Ishikawa (cell line): ENCODE data around the gene RIMBP2.

Experiments
- EP300 ChIP-seq: IDR thresholded peaks from 2 replicates; pipeline ENCODE4 v1.6.1; 2012; ENCODE audit warnings: borderline replicate concordance
- RAD21 ChIP-seq: IDR thresholded peaks from 2 replicates; pipeline ENCODE4 v1.6.1; 2012; ENCODE audit warnings: low read depth
- TF ChIP-seq, protein P1 (sequence below): IDR thresholded peaks from 2 replicates; pipeline ENCODE4 v1.6.1; 2012

DNA sequence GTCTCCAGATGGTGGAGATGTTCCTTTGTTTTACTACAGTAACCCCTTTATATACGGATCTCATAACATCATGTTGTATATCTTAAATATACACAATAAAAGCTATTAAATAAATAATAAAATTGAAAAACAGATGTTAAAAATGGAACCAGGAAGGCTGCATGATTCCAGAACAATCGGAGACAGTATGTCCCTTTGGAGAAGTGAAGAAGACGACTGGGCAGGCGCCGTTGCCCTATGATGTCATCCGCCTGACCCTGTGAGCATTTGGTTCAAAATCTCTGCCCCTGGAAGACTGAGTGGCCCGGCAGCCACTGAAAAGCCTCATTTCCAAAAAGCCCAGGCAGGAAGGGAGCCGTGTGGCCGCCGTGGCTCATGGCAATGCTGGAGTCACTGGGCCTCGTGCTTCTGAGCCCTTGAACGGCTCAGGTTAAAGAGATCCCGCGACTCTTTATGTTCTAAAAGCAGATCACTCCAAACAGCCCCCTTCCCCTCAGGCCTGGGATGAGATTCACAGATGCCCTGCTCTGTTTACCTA, 30.8 kb downstream of the RIMBP2 start:
- TF ChIP-seq, protein P1, sequence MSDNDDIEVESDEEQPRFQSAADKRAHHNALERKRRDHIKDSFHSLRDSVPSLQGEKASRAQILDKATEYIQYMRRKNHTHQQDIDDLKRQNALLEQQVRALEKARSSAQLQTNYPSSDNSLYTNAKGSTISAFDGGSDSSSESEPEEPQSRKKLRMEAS = no peak
- TF ChIP-seq EP300 (no peak), RAD21 (no peak)
